Lower lobe of right lung (tissue), 2 donors: ENCODE data around the gene PI4K2A. TPM values are rescaled to one million over a fixed set of nuclear protein-coding genes. Genes with fewer than 3 reads are reported as not detected.
A peak's percentile ranks its signal among the peaks of the same experiment; 100 is the strongest.

Experiments
- ATAC-seq, 2 donors: fragments of 200-7000 bp; cut with Tn5 transposase; one replicate each; pipeline ENCODE4 v1.9.1; 2020 to 2022; ENCODE audit warnings: mild to moderate bottlenecking in 2 of 2, moderate library complexity in 2 of 2
- DNase-seq: peaks from one replicate; pipeline ENCODE4 v3.0.0-alpha.2; 2020
- H3K27ac ChIP-seq: fragments of 200-600 bp; one replicate; pipeline ENCODE4 v1.8.0; 2022
- H3K27me3 ChIP-seq: fragments of 200-600 bp; one replicate; pipeline ENCODE4 v1.8.0; 2022; ENCODE audit warnings: low read depth
- H3K36me3 ChIP-seq: fragments of 200-600 bp; one replicate; pipeline ENCODE4 v1.8.0; 2022; ENCODE audit warnings: mild to moderate bottlenecking
- H3K4me1 ChIP-seq: fragments of 200-600 bp; one replicate; pipeline ENCODE4 v1.8.0; 2022
- H3K4me3 ChIP-seq: fragments of 200-600 bp; one replicate; pipeline ENCODE4 v1.8.0; 2022; ENCODE audit warnings: mild to moderate bottlenecking
- H3K9me3 ChIP-seq: fragments of 200-600 bp; one replicate; pipeline ENCODE4 v1.8.0; 2022
- CTCF ChIP-seq: fragments of 200-600 bp; IDR thresholded peaks from one replicate; pipeline ENCODE4 v1.8.0; 2022; ENCODE audit warnings: antibody characterized with exemption, mild to moderate bottlenecking
- intact Hi-C: fragments of 100-400 bp; cut with DNase I; formaldehyde crosslinking; loops from one replicate; pipeline ENCODE4 v1.11.0; 2022
- long read RNA-seq: library from polyadenylated mRNA; unstranded; transcript quantifications from one replicate; pipeline ENCODE4 v2.0.0, GENCODE V29; 2021
- total RNA-seq: library from RNA; stranded (reverse); fragmentation: NEBNext Ultra II Directional; extraction: Animal tissue kit (Norgen Biotek cat#: 25700); gene quantifications from one replicate; pipeline ENCODE4 v1.2.1, GENCODE V29; 2021
- donor health status: DM: no; HTN: yes; CAD: no; lungs with severe emphysema.

Gene PI4K2A
- total RNA-seq = 29.7 TPM
- long read RNA-seq, full-length matches to known transcripts = 36 of 62 reads
- long read RNA-seq, partial matches to known transcripts = 23 of 62 reads
- long read RNA-seq, other reads (novel, unspliced or antisense) = 3 of 62 reads

GRCh38 chr10:97640174-97640867, at the start of gene PI4K2A:
TSS of gene PI4K2A (plus strand) at chr10:97640671. CDS start at chr10:97640743, 72 bp downstream.
- Histone ChIP-seq H3K4me1 (peaks cover 24% of the 10 kb centered on the region), H3K27ac (peak within 1 kb of the TSS; percentile 88), H3K27me3 (no peaks in the 10 kb centered on the region), H3K36me3 (peaks cover 13% of the 10 kb centered on the region), H3K9me3 (no peaks in the 10 kb centered on the region), H3K4me3 (peak within 1 kb of the TSS; percentile 82)
- DNase-seq (peak; percentile 99), ATAC-seq (peak; percentile 99)
- no peak for TF ChIP-seq CTCF
- intact Hi-C loops = no loop called here

GRCh38 chr10:97590748-97591495, 49.5 kb upstream of the PI4K2A start:
- no peak overlapping the region for H3K4me3 ChIP-seq
- no peaks in the 10 kb centered on the region for H3K9me3 ChIP-seq
- intact Hi-C loops = no loop called here
- H3K27ac ChIP-seq = no peak overlapping the region
- H3K27me3 ChIP-seq = no peaks in the 10 kb centered on the region
- no peaks in the 10 kb centered on the region for H3K36me3 ChIP-seq
- H3K4me1 ChIP-seq = peaks cover 7% of the 10 kb centered on the region
- DNase-seq = no peak
- ATAC-seq = no peak
- no peak for TF ChIP-seq CTCF

GRCh38 chr10:97593421-97593820, 47.0 kb upstream of the PI4K2A start:
- intact Hi-C loops = no loop called here
- no peak for DNase-seq

GRCh38 chr10:97596101-97597082, 44.1 kb upstream of the PI4K2A start:
- H3K4me1 ChIP-seq = peaks cover 11% of the 10 kb centered on the region
- H3K36me3 ChIP-seq = no peaks in the 10 kb centered on the region
- TF ChIP-seq CTCF = no peak
- DNase-seq = no peak
- peak; percentile 81 to 88 for ATAC-seq
- H3K4me3 ChIP-seq = no peak overlapping the region
- intact Hi-C loops = no loop called here
- no peaks in the 10 kb centered on the region for H3K27me3 ChIP-seq
- no peaks in the 10 kb centered on the region for H3K9me3 ChIP-seq
- peak overlapping the region; percentile 74 for H3K27ac ChIP-seq

More at GRCh38 chr10:97593421-97593820, 47.0 kb upstream of the PI4K2A start:
- peaks cover 11% of the 10 kb centered on the region for H3K4me1 ChIP-seq
- no peaks in the 10 kb centered on the region for H3K9me3 ChIP-seq
- no peaks in the 10 kb centered on the region for H3K27me3 ChIP-seq
- no peak overlapping the region for H3K4me3 ChIP-seq
- peak overlapping the region; percentile 41 for H3K27ac ChIP-seq
- TF ChIP-seq CTCF = no peak
- ATAC-seq = no peak
- no peaks in the 10 kb centered on the region for H3K36me3 ChIP-seq

- Histone ChIP-seq H3K27me3 (no peaks in the 10 kb centered on the region), H3K4me1 (peaks cover 11% of the 10 kb centered on the region), H3K27ac (peak overlapping the region; percentile 74), H3K9me3 (no peaks in the 10 kb centered on the region), H3K4me3 (no peak overlapping the region), H3K36me3 (no peaks in the 10 kb centered on the region)
- ATAC-seq (peak in 1 of 2 donors; percentile 12), DNase-seq (no peak)
- no peak for TF ChIP-seq CTCF
- intact Hi-C loops = no loop called here
These were observed 42.7 kb upstream of the PI4K2A start for GRCh38 chr10:97597778-97598177.
